IMR-90 (cell line): Measurements from ENCODE around the gene GRIN1. TPM values are rescaled to one million over a fixed set of nuclear protein-coding genes. Genes with fewer than 3 reads are reported as not detected.

Experiments used
- ATAC-seq: fragments of 200-7000 bp; cut with Tn5 transposase; 2 replicates; pipeline ENCODE4 v1.9.1; 2020; ENCODE audit warnings: low read depth, mild to moderate bottlenecking, moderate library complexity
- BruUV-seq: library from RNA; stranded (reverse); fragments of 400-500 nt; replicated peaks from 2 replicates; lab custom pipeline; 2021; lab: Mats Ljungman, UMichigan
- CTCF ChIA-PET: fragments of 300-600 bp; formaldehyde crosslinking; extraction: SDS; loops from one replicate; lab custom pipeline; 2021; ENCODE audit warnings: antibody characterized with exemption; lab: Yijun Ruan, JAX
- POLR2A ChIA-PET: fragments of 300-600 bp; sonication (Branson Sonifier 250); formaldehyde crosslinking; loops from one replicate; lab custom pipeline; 2022; ENCODE audit warnings: antibody characterized with exemption; ENCODE audit not compliant: unreplicated experiment; lab: Charles Lee
- DNase-seq: peaks from one replicate; pipeline ENCODE4 v3.0.0; 2013
- H2AFZ ChIP-seq: replicated peaks from 2 replicates; pipeline ENCODE3; 2013; ENCODE audit warnings: low read length, mild to moderate bottlenecking; ENCODE audit not compliant: poor library complexity
- H2AK5ac ChIP-seq: 2 replicates; pipeline ENCODE4 v1.6.1; 2013; ENCODE audit warnings: low read depth, low read length, inconsistent platforms
- H2AK9ac ChIP-seq: replicated peaks from 2 replicates; pipeline ENCODE3; 2013; ENCODE audit warnings: mild to moderate bottlenecking, low read depth, low read length, moderate library complexity; ENCODE audit not compliant: poor library complexity
- H2BK120ac ChIP-seq: 2 replicates; pipeline ENCODE4 v1.6.1; 2013; ENCODE audit warnings: low read depth, low read length, inconsistent platforms
- H2BK15ac ChIP-seq: 3 replicates; pipeline ENCODE4 v1.6.1; 2013; ENCODE audit warnings: low read depth, low read length, inconsistent platforms
- H2BK20ac ChIP-seq: 2 replicates; pipeline ENCODE4 v1.6.1; 2013; ENCODE audit warnings: low read depth, mild to moderate bottlenecking, inconsistent platforms, low read length, moderate library complexity
- H2BK5ac ChIP-seq: 2 replicates; pipeline ENCODE4 v1.6.1; 2013; ENCODE audit warnings: mild to moderate bottlenecking, low read depth, low read length, inconsistent platforms; ENCODE audit not compliant: poor library complexity, severe bottlenecking
- H3K14ac ChIP-seq: replicated peaks from 2 replicates; pipeline ENCODE4 v1.6.1; 2013; ENCODE audit warnings: low read depth, low read length, inconsistent platforms
- H3K18ac ChIP-seq: 2 replicates; pipeline ENCODE4 v1.6.1; 2013; ENCODE audit warnings: low read depth, low read length, control low read depth
- H3K23ac ChIP-seq: 2 replicates; pipeline ENCODE4 v1.6.1; 2013; ENCODE audit warnings: low read depth, low read length, inconsistent platforms
- H3K27ac ChIP-seq: 2 replicates; pipeline ENCODE4 v1.5.1; 2013; ENCODE audit warnings: mild to moderate bottlenecking, control low read depth, low read length; ENCODE audit not compliant: insufficient read depth
- H3K27me3 ChIP-seq: 2 replicates; pipeline ENCODE4 v1.6.1; 2013; ENCODE audit warnings: low read length; ENCODE audit not compliant: control insufficient read depth, insufficient read depth
- H3K36me3 ChIP-seq: 2 replicates; pipeline ENCODE4 v1.6.1; 2013; ENCODE audit warnings: low read length, mixed read lengths; ENCODE audit not compliant: control insufficient read depth, insufficient read depth
- H3K4ac ChIP-seq: 2 replicates; pipeline ENCODE4 v1.6.1; 2013; ENCODE audit warnings: low read depth, low read length, inconsistent platforms
- H3K4me1 ChIP-seq: 2 replicates; pipeline ENCODE4 v1.6.1; 2013; ENCODE audit warnings: low read length, mixed read lengths; ENCODE audit not compliant: control insufficient read depth, insufficient read depth
- H3K4me2 ChIP-seq: 2 replicates; pipeline ENCODE4 v1.6.1; 2013; ENCODE audit warnings: low read depth, mild to moderate bottlenecking, control low read depth, low read length, moderate library complexity
- H3K4me3 ChIP-seq: 2 replicates; pipeline ENCODE4 v1.5.1; 2013; ENCODE audit warnings: low read depth, mild to moderate bottlenecking, control low read depth, low read length, moderate library complexity; ENCODE audit not compliant: insufficient read depth
- H3K56ac ChIP-seq: 2 replicates; pipeline ENCODE4 v1.6.1; 2013; ENCODE audit warnings: low read length, inconsistent platforms; ENCODE audit not compliant: insufficient read depth; ENCODE audit errors: extremely low read depth
- H3K79me1 ChIP-seq, 2 experiments: 2 replicates each; pipeline ENCODE4 v1.6.1; 2013; ENCODE audit warnings: low read length in 2 of 2, inconsistent platforms in 1 of 2, low read depth in 1 of 2
- H3K9ac ChIP-seq: 2 replicates; pipeline ENCODE4 v1.6.1; 2013; ENCODE audit warnings: low read depth, low read length, control low read depth
- H3K9me1 ChIP-seq: 2 replicates; pipeline ENCODE4 v1.6.1; 2013; ENCODE audit warnings: low read length, inconsistent platforms; ENCODE audit not compliant: insufficient read depth
- H3K9me3 ChIP-seq: 2 replicates; pipeline ENCODE4 v1.6.1; 2013; ENCODE audit warnings: low read length; ENCODE audit not compliant: control insufficient read depth, insufficient read depth
- H4K20me1 ChIP-seq: 2 replicates; pipeline ENCODE4 v1.6.1; 2013; ENCODE audit warnings: low read length, inconsistent platforms; ENCODE audit not compliant: insufficient read depth
- H4K5ac ChIP-seq: 2 replicates; pipeline ENCODE4 v1.6.1; 2013; ENCODE audit warnings: mild to moderate bottlenecking, low read depth, low read length, control low read depth
- H4K8ac ChIP-seq, 2 experiments: 2 replicates each; pipeline ENCODE4 v1.6.1; 2013; ENCODE audit warnings: low read depth in 2 of 2, low read length in 2 of 2, control low read depth in 1 of 2, inconsistent platforms in 1 of 2
- H4K91ac ChIP-seq: 2 replicates; pipeline ENCODE4 v1.6.1; 2013; ENCODE audit warnings: low read depth, low read length, inconsistent platforms; ENCODE audit not compliant: insufficient read depth
- CEBPB ChIP-seq: IDR thresholded peaks from 2 replicates; pipeline ENCODE4 v1.6.1; 2012; ENCODE audit warnings: low read depth, low read length, improper control_type of control experiment
- CTCF ChIP-seq: conservative IDR thresholded peaks from 2 replicates; pipeline ENCODE4 v1.5.1; 2012; ENCODE audit warnings: mild to moderate bottlenecking, low read depth, low read length, improper control_type of control experiment
- ELK1 ChIP-seq: fragments of 150-350 bp; IDR thresholded peaks from 2 replicates; pipeline ENCODE4 v1.6.1; 2016; ENCODE audit warnings: low read depth, mild to moderate bottlenecking, low read length, moderate library complexity, borderline replicate concordance
- FOS ChIP-seq: fragments of 150-350 bp; IDR thresholded peaks from 2 replicates; pipeline ENCODE4 v1.6.1; 2016; ENCODE audit warnings: low read depth, low read length
- MAFK ChIP-seq: IDR thresholded peaks from 2 replicates; pipeline ENCODE4 v1.6.1; 2012; ENCODE audit warnings: low read depth, low read length, improper control_type of control experiment
- MAZ ChIP-seq: IDR thresholded peaks from 2 replicates; pipeline ENCODE4 v1.6.1; 2012; ENCODE audit warnings: low read depth, mild to moderate bottlenecking, low read length, improper control_type of control experiment, moderate library complexity, borderline replicate concordance
- POLR2A ChIP-seq: IDR thresholded peaks from 2 replicates; pipeline ENCODE4 v1.6.1; 2012; ENCODE audit warnings: mild to moderate bottlenecking, low read depth, low read length
- RCOR1 ChIP-seq: IDR thresholded peaks from 2 replicates; pipeline ENCODE4 v1.6.1; 2012; ENCODE audit warnings: mild to moderate bottlenecking, low read length, improper control_type of control experiment; ENCODE audit not compliant: insufficient replicate concordance
- SMC3 ChIP-seq: fragments of 150-350 bp; IDR thresholded peaks from 2 replicates; pipeline ENCODE4 v1.6.1; 2016; ENCODE audit warnings: low read depth, mild to moderate bottlenecking, antibody characterized with exemption, low read length, moderate library complexity
- WGBS, 2 experiments: methylation state at CpG; one replicate each; pipeline versions ENCODE4 v1.1.5 to v1.1.7; 2013; ENCODE audit warnings: missing lambda C conversion rate in 2 of 2; ENCODE audit not compliant: insufficient read length in 1 of 2; ENCODE audit errors: extremely low coverage in 2 of 2; 5-methylcytosine and 5-hydroxymethylcytosine counted together
- dilution Hi-C: fragments of 300-500 bp; cut with HindIII; formaldehyde crosslinking; loops from one replicate; pipeline ENCODE4 v1.14.3; 2018; ENCODE audit warnings: low sequenced_read_pairs; ENCODE audit not compliant: unreplicated experiment
- in situ Hi-C: fragments of 300-500 bp; cut with MboI; formaldehyde crosslinking; loops from 3 replicates; pipeline ENCODE4 v1.14.3; 2019; ENCODE audit warnings: low sequenced_read_pairs, inconsistent platforms, mixed read lengths
- intact Hi-C: fragments of 100-400 bp; cut with micrococcal nuclease; formaldehyde crosslinking; loops from 2 replicates; pipeline ENCODE4 v1.10.0; 2022
- polyA plus RNA-seq, 3 experiments: library from polyadenylated mRNA; depleted of rRNA; stranded (reverse); fragments of >200 nt; gene quantifications; 2 replicates each; pipeline ENCODE4 v1.2.3, GENCODE V29; 2012; ENCODE audit warnings: low replicate concordance in 1 of 3
- total RNA-seq: library from RNA; depleted of rRNA; stranded (reverse); fragments of >200 nt; gene quantifications from 2 replicates; pipeline ENCODE4 v1.2.3, GENCODE V29; 2012

Gene GRIN1
- total and polyA plus RNA-seq, 2 of the 4 experiments (the other 2 are of a cell fraction): 0.09 TPM; not detected in 1

GRCh38 chr9:137178201-137178938, 39.4 kb downstream of the GRIN1 start:
- Histone ChIP-seq H3K27me3 (no peaks in the 10 kb centered on the region), H3K4me3 (no peak overlapping the region), H3K4ac (no peak overlapping the region; the same call in 1 of the 2 replicates), H4K5ac (no peak overlapping the region), H2BK120ac (no peak overlapping the region), H3K27ac (no peak overlapping the region), H3K9ac (no peak overlapping the region), H2AFZ (no peak overlapping the region), H3K18ac (no peak overlapping the region), H3K56ac (no peak overlapping the region), H2BK20ac (no peak overlapping the region), H3K9me3 (no peaks in the 10 kb centered on the region), H3K4me1 (no peaks in the 10 kb centered on the region; the same call in 1 of the 2 replicates), H3K36me3 (peaks cover 51% of the 10 kb centered on the region), H3K4me2 (no peak overlapping the region), H3K9me1 (0 out of 2 replicates have a peak, but pooled peaks cover 2% of the 10 kb centered on the region), H2BK15ac (no peak overlapping the region), H3K23ac (no peak overlapping the region), H4K91ac (no peak overlapping the region), H2AK5ac (no peak overlapping the region), H4K20me1 (no peaks in the 10 kb centered on the region; the same call in 1 of the 2 replicates), H4K8ac (no peak overlapping the region), H3K14ac (no peak overlapping the region), H2AK9ac (peak overlapping the region; percentile 71), H3K79me1 (no peaks in the 10 kb centered on the region), H2BK5ac (no peak overlapping the region)
- intact Hi-C loops: no loop called here
- no TSS peak for BruUV-seq
- ChIA-PET POLR2A (no interaction called here), CTCF (no interaction called here)
- dilution Hi-C loops: no loop called here
- no peak for TF ChIP-seq POLR2A
- no peak for TF ChIP-seq SMC3
- TF ChIP-seq MAFK: no peak
- TF ChIP-seq ELK1: no peak
- TF ChIP-seq FOS: no peak
- no peak for TF ChIP-seq CTCF
- TF ChIP-seq MAZ: no peak
- TF ChIP-seq RCOR1: no peak
- TF ChIP-seq CEBPB: no peak
- WGBS, 2 experiments: 92% methylated on average over 15 of the region's 23 CpGs; no CpG with 5 or more reads in 1 of the 2 experiments
- in situ Hi-C loops: no loop called here
- DNase-seq (no peak), ATAC-seq (no peak)
